ENCODE results near the gene BBX.

BBX gene

DNA sequence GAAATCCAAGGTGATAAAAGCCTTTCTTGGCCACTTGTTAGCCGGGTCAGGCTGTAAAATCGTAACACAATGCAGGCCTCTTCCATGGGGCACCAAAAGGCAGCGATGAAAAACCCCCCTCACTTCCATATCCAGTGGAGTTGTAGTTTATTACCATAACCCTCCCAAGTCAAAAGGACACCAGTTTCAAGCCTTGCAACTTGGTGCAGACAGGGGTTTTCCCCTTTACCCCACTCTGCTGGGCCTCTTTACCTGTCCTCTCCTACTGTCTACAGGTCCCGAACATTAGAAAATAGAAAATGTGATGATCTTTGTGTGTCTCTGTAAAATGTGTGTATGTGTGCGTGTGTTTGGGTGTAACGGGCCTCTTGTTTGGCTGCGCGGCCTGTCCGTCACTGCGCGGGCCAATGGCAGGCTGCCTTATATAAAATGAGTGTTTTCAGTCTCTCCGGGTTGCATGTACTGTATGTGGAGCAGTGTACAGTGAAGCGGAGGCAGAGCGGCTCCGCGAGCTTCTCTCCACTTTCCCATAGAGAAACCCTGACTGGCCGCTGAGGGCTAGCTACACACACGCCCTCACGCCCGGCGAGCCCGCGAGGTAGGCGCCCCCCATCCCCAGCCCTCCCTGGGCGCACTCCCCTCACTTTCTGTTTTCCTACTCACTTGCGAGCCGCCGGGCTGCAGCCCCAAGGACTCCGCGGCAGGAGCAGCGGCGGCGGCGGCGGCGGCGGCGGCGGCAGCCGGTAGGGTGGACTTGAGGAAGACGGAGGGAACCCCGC, at the start of gene BBX:
BBX (plus strand) TSS at position 453 of the 779 bp plus-strand sequence. CDS start 187,499 bp downstream, outside the sequence.
- DNase-seq (ENCODE audit: low read depth in 2 of 2): peak; percentile 80 to 91

GRCh38 chr3:107476462-107476861, 46.3 kb upstream of the BBX start:
- DNase-seq (ENCODE audit: low read depth in 2 of 2): no peak

DNA sequence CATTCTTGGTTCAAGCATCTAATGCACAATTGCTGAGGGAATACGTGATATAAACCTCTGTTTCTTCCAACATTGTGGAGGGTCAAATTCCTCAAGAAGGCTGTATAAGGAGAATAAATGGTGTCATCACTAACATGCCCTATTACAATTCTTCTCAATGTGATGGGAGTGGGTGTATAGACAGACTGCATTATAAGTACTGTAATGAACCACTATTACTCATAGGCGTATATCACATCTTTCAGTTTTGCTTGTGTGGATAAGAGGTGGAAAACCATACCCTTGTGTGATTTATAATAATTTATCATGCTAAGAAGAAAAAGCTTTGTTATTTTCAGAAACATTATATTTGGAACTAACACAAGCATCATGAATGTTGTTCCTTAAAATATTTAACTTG, 35.3 kb upstream of the BBX start:
- no peak for DNase-seq (ENCODE audit: low read depth in 2 of 2)

DNA sequence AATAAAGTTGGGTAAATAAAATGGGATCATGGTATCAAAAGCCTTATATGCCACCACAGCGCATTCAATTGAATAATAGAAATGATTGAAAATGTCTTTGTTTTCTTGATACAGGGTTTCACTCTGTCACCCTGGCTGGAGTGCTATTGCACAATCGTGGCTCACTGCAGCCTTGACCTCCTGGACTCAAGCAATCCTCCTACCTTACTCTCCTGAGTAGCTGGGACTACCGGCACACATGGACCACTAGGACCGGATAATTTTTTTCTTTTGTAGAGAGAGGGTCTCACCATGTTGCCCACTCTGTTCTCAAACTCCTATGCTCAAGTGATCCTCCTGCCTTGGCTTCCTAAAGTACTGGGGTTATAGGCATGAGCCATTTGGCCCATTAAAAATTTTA, 33.8 kb upstream of the BBX start:
- DNase-seq (ENCODE audit: low read depth in 2 of 2): no peak

- no peak for DNase-seq (ENCODE audit: low read depth in 2 of 2)
Measured at GRCh38 chr3:107493134-107493533, 29.6 kb upstream of the BBX start.

GRCh38 chr3:107496855-107497254, 25.9 kb upstream of the BBX start:
- no peak for DNase-seq (ENCODE audit: low read depth in 2 of 2)

GRCh38 chr3:107498646-107499045, 24.1 kb upstream of the BBX start:
- DNase-seq (ENCODE audit: low read depth in 2 of 2): no peak

- DNase-seq (ENCODE audit: low read depth in 2 of 2): no peak
Measured at GRCh38 chr3:107506458-107506857, 16.3 kb upstream of the BBX start.

DNA sequence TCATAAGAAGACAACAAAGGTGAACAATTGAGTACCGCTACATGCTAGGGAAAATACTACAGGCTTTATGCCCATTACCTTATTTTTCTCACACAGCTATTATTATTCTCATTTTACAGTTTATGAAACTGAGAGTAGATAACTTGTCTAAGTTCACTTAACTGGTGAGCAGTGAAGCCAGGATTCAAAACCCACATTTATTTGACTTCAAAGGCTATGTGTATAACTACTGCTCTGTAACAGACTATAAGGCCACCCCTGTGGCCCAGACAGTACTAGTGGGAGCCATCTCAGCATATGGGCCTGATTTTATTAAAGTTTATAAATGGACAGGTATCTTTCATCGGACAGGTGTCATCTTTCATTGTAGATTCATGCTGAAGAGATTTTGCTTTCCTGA, 14.4 kb upstream of the BBX start:
- no peak for DNase-seq (ENCODE audit: low read depth in 2 of 2)

- no peak for DNase-seq (ENCODE audit: low read depth in 2 of 2)
Measured at GRCh38 chr3:107512108-107512507, 10.7 kb upstream of the BBX start.

GRCh38 chr3:107514453-107514852, 8.3 kb upstream of the BBX start:
- no peak for DNase-seq (ENCODE audit: low read depth in 2 of 2)

- DNase-seq (ENCODE audit: low read depth in 2 of 2): no peak
Measured at GRCh38 chr3:107516475-107516874, 6.3 kb upstream of the BBX start.

- DNase-seq (ENCODE audit: low read depth in 2 of 2): no peak
Measured at GRCh38 chr3:107520535-107520934, 2.2 kb upstream of the BBX start.

- no peak for DNase-seq (ENCODE audit: low read depth in 2 of 2)
Measured at GRCh38 chr3:107521469-107522059, 1.2 kb upstream of the BBX start.

DNA sequence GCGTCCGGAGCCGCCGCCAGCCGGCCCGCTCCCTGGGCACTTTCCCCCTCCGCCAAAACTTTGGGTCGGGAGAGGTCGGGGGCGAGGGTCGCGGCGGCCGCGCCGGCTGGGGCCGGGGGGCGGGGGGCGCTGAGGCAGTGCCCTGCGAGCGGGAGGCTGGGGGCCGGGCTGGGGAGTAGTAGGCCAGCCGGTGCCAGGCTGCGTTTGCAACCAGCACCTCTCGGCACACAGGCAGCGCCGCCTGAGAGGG, 452 bp downstream of the BBX start:
- DNase-seq (ENCODE audit: low read depth in 2 of 2): no peak

DNA sequence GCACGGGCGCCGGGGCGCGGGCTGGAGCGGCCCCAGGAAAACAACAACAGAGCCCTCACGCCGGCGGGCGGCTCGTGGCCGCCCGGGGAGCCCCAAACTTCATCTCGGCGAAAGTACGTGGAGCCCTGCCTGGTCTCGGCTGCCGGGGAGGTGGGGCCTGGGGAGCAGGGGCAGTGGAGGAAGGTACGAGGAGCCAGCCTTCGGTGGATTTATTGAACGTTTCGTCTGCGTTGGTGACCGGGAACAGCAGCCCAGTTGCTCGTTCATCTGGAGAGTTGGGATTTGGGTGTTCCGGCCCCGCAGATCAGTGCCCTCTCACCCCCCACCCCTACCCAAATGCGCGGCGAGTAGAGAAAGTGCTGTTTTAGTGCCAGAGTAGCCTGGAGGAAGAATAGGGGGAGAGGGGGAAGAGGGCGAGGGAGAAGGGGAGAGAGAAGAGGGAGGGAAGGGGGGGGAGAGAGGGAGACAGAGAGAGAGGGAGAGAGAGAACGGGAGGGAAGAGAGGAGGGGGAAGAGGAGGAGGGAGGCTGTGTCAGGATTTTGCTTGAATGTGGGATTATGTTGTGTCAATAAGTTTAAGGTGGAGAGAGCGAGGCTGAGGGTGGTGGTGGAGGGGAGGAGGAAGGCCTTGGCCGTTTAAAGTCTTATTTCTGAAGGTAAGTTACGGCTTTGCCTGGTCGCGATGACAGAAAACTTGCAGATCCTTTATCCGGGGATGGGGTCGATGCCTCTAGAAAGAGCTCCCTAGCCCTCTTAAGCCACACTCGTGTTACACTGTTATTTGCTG, 970 bp downstream of the BBX start:
- DNase-seq (ENCODE audit: low read depth in 2 of 2): peak; percentile 10 to 49

DNA sequence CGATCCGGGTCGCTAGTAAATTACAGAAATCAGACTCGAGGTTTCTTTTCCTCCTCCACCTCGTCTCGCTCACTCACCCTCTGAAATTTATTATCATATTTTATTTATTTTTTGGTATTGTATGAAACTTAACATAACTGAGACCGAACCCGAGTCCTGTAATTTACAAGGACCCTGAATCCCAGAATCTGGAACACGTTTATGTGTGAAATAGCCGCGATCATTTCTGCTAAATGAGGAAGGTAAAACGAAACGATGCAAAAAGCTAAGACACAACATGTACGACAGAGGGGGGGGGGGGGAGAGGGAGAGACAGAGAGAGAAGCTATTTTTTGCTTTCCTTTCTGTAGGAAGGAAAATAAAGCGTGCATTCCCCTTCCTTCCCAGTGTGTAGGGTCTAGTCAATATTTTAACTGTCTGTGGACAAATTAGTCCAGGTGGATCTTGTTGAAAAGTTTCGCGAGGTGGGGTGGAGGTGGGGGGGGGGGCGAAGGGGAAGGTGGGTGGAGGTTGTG, 1.6 kb downstream of the BBX start:
- DNase-seq (ENCODE audit: low read depth in 2 of 2): peak in 1 of 2 donors; percentile 2

- peak; percentile 23 to 40 for DNase-seq (ENCODE audit: low read depth in 2 of 2)
Measured at GRCh38 chr3:107524841-107525643, 2.3 kb downstream of the BBX start.

GRCh38 chr3:107525644-107526305, 3.0 kb downstream of the BBX start:
- peak; percentile 5 to 19 for DNase-seq (ENCODE audit: low read depth in 2 of 2)

GRCh38 chr3:107531917-107532469, 9.2 kb downstream of the BBX start:
- DNase-seq (ENCODE audit: low read depth in 2 of 2): no peak

- DNase-seq (ENCODE audit: low read depth in 2 of 2): no peak
Measured at GRCh38 chr3:107540857-107541256, 18.1 kb downstream of the BBX start.
